Activated CD8-positive, alpha-beta T cell treated with anti-CD3 and anti-CD28 coated beads for 36 hours (primary cell): ENCODE results near the gene CORO2B. TPM values are rescaled to one million over a fixed set of nuclear protein-coding genes. Genes with fewer than 3 reads are reported as not detected.

ENCODE experiments used
- ATAC-seq: fragments of 200-7000 bp; cut with Tn5 transposase; one replicate; pipeline ENCODE4 v1.10.0; 2021; ENCODE audit warnings: mild to moderate bottlenecking, moderate library complexity
- CTCF ChIA-PET: fragments of 350-600 bp; sonication (Branson Sonifier 250); formaldehyde crosslinking; loops from one replicate; lab custom pipeline; 2021; ENCODE audit warnings: antibody characterized with exemption; lab: Charles Lee
- POLR2A ChIA-PET: fragments of 350-600 bp; sonication (Branson Sonifier 250); formaldehyde crosslinking; loops from one replicate; lab custom pipeline; 2021; ENCODE audit warnings: antibody characterized with exemption; lab: Charles Lee
- DNase-seq: peaks from one replicate; pipeline ENCODE4 v3.0.0-alpha.2; 2020
- H3K27ac Mint-ChIP-seq: one replicate; pipeline ENCODE4 v1.8.0; 2021; ENCODE audit warnings: mild to moderate bottlenecking, mixed read lengths
- H3K27me3 Mint-ChIP-seq: one replicate; pipeline ENCODE4 v1.8.0; 2021; ENCODE audit warnings: mixed read lengths
- H3K36me3 Mint-ChIP-seq: one replicate; pipeline ENCODE4 v1.8.0; 2021; ENCODE audit warnings: low read depth, mixed read lengths
- H3K4me1 Mint-ChIP-seq: one replicate; pipeline ENCODE4 v1.8.0; 2021; ENCODE audit warnings: low read depth, mixed read lengths
- H3K4me3 Mint-ChIP-seq: one replicate; pipeline ENCODE4 v1.8.0; 2021; ENCODE audit warnings: mild to moderate bottlenecking, moderate library complexity, mixed read lengths
- H3K9me3 Mint-ChIP-seq: one replicate; pipeline ENCODE4 v1.8.0; 2021; ENCODE audit warnings: mixed read lengths
- CTCF ChIP-seq: fragments of 200-600 bp; IDR thresholded peaks from one replicate; pipeline ENCODE4 v1.8.0; 2022; ENCODE audit warnings: antibody characterized with exemption, mild to moderate bottlenecking
- intact Hi-C: fragments of 100-400 bp; cut with micrococcal nuclease; formaldehyde crosslinking; loops from one replicate; pipeline ENCODE4 v1.10.0; 2022
- total RNA-seq, 2 experiments: library from RNA; stranded (reverse); gene quantifications; one replicate each; pipeline ENCODE4 v1.2.3, GENCODE V29; 2021

Gene CORO2B
- total RNA-seq, 2 experiments from 2014 or later = not detected

GRCh38 chr15:68640791-68641331, 62.1 kb downstream of the CORO2B start:
- ChIA-PET CTCF (no interaction called here), POLR2A (no interaction called here)
- Mint-ChIP-seq H3K27ac (no peak overlapping the region), H3K36me3 (no peaks in the 10 kb centered on the region), H3K4me3 (no peak overlapping the region), H3K9me3 (no peaks in the 10 kb centered on the region), H3K27me3 (no peaks in the 10 kb centered on the region), H3K4me1 (no peaks in the 10 kb centered on the region)
- ATAC-seq (no peak), DNase-seq (no peak)
- intact Hi-C loops = no loop called here
- no peak for TF ChIP-seq CTCF

DNA sequence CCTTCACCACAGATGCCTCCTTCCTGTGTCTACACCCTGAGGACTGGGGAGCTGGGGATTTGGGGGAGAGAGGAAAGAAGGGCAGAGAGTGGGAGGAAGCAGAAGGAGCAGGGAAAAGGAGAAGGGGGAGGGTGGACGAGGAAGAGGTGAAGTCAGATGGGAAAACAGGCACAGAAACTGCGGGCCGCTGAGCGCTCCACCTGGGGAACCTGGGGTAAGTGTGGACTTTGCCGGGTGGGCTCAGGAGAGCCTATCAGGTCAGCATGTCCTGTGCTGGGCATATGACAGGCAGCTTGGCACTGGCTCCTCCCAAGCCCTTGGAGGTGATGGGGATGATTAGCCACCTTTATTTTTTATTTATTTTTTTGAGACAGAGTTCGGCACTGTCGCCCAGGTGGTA, 62.6 kb downstream of the CORO2B start:
- TF ChIP-seq CTCF = no peak
- intact Hi-C loops = no loop called here
- no peaks in the 10 kb centered on the region for H3K9me3 Mint-ChIP-seq
- H3K36me3 Mint-ChIP-seq = no peaks in the 10 kb centered on the region
- H3K27me3 Mint-ChIP-seq = no peaks in the 10 kb centered on the region
- H3K4me1 Mint-ChIP-seq = no peaks in the 10 kb centered on the region
- no peak overlapping the region for H3K27ac Mint-ChIP-seq
- ChIA-PET POLR2A (no interaction called here), CTCF (no interaction called here)
- no peak overlapping the region for H3K4me3 Mint-ChIP-seq
- DNase-seq (no peak), ATAC-seq (no peak)

- CTCF ChIA-PET = interaction anchor here (1.0 kb wide), 1 partner anchor 9 kb away, joined by 3 read pairs; no protein-coding TSS in a partner anchor
These were observed 63.7 kb downstream of the CORO2B start for GRCh38 chr15:68642491-68642845.

GRCh38 chr15:68643216-68643830, 64.5 kb downstream of the CORO2B start:
- Mint-ChIP-seq H3K27ac (no peak overlapping the region), H3K27me3 (no peaks in the 10 kb centered on the region), H3K36me3 (no peaks in the 10 kb centered on the region), H3K4me3 (no peak overlapping the region), H3K4me1 (no peaks in the 10 kb centered on the region), H3K9me3 (no peaks in the 10 kb centered on the region)
- DNase-seq = no peak
- POLR2A ChIA-PET = no interaction called here
- no peak for ATAC-seq
- intact Hi-C loops = no loop called here
- CTCF ChIA-PET = interaction anchor here (1.0 kb wide), 1 partner anchor 8 kb away, joined by 3 read pairs; no protein-coding TSS in a partner anchor
- no peak for TF ChIP-seq CTCF

More at GRCh38 chr15:68642491-68642845, 63.7 kb downstream of the CORO2B start:
- intact Hi-C loops = no loop called here
- Mint-ChIP-seq H3K4me1 (no peaks in the 10 kb centered on the region), H3K4me3 (no peak overlapping the region), H3K27ac (no peak overlapping the region), H3K27me3 (no peaks in the 10 kb centered on the region), H3K9me3 (no peaks in the 10 kb centered on the region), H3K36me3 (no peaks in the 10 kb centered on the region)
- POLR2A ChIA-PET = no interaction called here
- ATAC-seq (no peak), DNase-seq (no peak)
- no peak for TF ChIP-seq CTCF

DNA sequence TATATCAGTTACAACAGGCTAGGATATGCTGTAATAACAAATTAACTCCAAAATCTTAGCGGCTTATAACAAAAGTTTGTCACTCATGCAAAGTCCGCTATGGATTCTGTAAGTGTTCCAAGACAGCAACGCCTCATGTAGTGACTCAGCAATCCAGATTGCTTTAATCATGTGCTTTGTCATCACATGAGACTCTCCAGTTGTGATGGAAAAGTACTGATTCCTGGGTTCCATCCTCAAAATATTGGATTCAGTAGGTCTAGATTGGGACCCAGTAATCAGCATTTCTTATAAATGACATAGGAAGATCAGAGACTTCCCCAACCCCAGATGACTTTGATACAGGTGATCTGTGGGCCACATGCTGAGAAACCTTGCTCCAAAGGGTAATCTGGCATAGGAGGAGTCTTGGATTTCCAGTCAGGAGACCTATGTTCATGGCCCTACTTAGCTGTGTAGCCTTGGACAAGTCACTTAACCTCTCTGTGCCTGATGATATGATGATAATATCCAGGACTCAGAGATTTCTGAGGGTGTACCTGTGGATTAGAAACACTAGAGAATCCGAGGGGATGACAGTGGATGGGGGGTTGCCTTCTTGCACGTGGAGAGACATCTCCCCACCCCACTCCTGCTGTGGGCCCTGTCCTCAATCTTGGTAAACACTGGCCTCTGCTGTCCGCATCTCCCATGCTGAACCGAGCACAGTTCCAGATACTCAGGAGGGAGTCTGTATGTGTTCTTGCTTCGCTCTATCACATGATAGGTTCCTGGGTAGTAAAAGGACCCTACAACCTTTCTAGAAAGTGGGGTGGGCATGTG, 65.5 kb downstream of the CORO2B start:
- Mint-ChIP-seq H3K4me1 (no peaks in the 10 kb centered on the region), H3K27ac (no peak overlapping the region), H3K27me3 (no peaks in the 10 kb centered on the region), H3K36me3 (no peaks in the 10 kb centered on the region), H3K9me3 (no peaks in the 10 kb centered on the region), H3K4me3 (no peak overlapping the region)
- DNase-seq = no peak
- intact Hi-C loops = no loop called here
- ATAC-seq = no peak
- ChIA-PET CTCF (interaction anchor here (0.6 to 2.0 kb wide), 2 partner anchors 84 to 284 kb away, joined by 3 to 4 read pairs; no protein-coding TSS in a partner anchor), POLR2A (no interaction called here)
- TF ChIP-seq CTCF = no peak
